HepG2 (cell line): ENCODE measurements around the gene DGKG. TPM values are rescaled to one million over a fixed set of nuclear protein-coding genes. Genes with fewer than 3 reads are reported as not detected.

Experiments
- DR1 ChIP-seq: sonication (generic); formaldehyde crosslinking; IDR thresholded peaks from 2 replicates; pipeline ENCODE4 v1.8.0; 2021; ENCODE audit warnings: mild to moderate bottlenecking, missing genetic modification reagents, inconsistent platforms
- KLF15 ChIP-seq: sonication (generic); formaldehyde crosslinking; IDR thresholded peaks from 2 replicates; pipeline ENCODE4 v1.8.1; 2023; ENCODE audit warnings: borderline replicate concordance, mild to moderate bottlenecking, inconsistent platforms, missing genetic modification reagents, mixed read lengths
- KLF6 ChIP-seq: IDR thresholded peaks from 2 replicates; pipeline ENCODE4 v1.8.0; 2016; ENCODE audit warnings: missing biosample characterization, missing genetic modification reagents
- SOX13 ChIP-seq, 3 experiments: fragments of 450-650 bp in 1 of 3; sonication (generic) in 1 of 3; formaldehyde crosslinking in 1 of 3; IDR thresholded peaks in 2 of 3; conservative IDR thresholded peaks in 1 of 3; 2 replicates each; pipeline versions ENCODE4 v1.5.0 to v1.6.1; 2016 to 2020; ENCODE audit warnings: antibody characterized with exemption in 1 of 3, mild to moderate bottlenecking in 1 of 3, missing compliant biosample characterization in 1 of 3, missing genetic modification reagents in 1 of 3, moderate library complexity in 1 of 3
- polyA plus RNA-seq, 8 experiments: library from polyadenylated mRNA; depleted of rRNA in 3 of 8; stranded (reverse) in 7 of 8; unstranded in 1 of 8; fragments of >200 nt; fragmentation: Illumina TruSeq in 4 of 8; extraction: Trizol in 4 of 8; gene quantifications; 2 replicates each; pipeline versions ENCODE4 v1.2.1 to v1.2.3, GENCODE V29; 2011 to 2016; ENCODE audit warnings: low read depth in 4 of 8, missing spikeins in 1 of 8, mixed read lengths in 1 of 8; ENCODE audit not compliant: insufficient read depth in 1 of 8
- total RNA-seq, 5 experiments: library from RNA; depleted of rRNA; stranded (reverse); fragments of >200 nt; fragmentation: Illumina TruSeq; extraction: Trizol; gene quantifications; 2 replicates each; pipeline ENCODE4 v1.2.3, GENCODE V29; 2016; ENCODE audit warnings: low read depth in 1 of 5
- TF ChIP-seq, protein P1 (sequence below): sonication (generic); IDR thresholded peaks from 2 replicates; pipeline ENCODE4 v1.6.1; 2016; ENCODE audit warnings: low read depth, borderline replicate concordance
- TF ChIP-seq, protein P2 (sequence below): sonication (generic); formaldehyde crosslinking; IDR thresholded peaks from 2 replicates; pipeline ENCODE4 v1.4.0; 2020; ENCODE audit warnings: mild to moderate bottlenecking, missing genetic modification reagents, borderline replicate concordance
- TF ChIP-seq, protein P3 (sequence below): sonication (generic); formaldehyde crosslinking; IDR thresholded peaks from 2 replicates; pipeline ENCODE4 v1.4.0; 2020; ENCODE audit warnings: missing genetic modification reagents

Gene DGKG
- total and polyA plus RNA-seq, 2 of the 13 experiments (the other 11 are each of a cell fraction or from before 2014, with no cell fraction given): 3.8 to 6.2 TPM

- TF ChIP-seq, protein P1, sequence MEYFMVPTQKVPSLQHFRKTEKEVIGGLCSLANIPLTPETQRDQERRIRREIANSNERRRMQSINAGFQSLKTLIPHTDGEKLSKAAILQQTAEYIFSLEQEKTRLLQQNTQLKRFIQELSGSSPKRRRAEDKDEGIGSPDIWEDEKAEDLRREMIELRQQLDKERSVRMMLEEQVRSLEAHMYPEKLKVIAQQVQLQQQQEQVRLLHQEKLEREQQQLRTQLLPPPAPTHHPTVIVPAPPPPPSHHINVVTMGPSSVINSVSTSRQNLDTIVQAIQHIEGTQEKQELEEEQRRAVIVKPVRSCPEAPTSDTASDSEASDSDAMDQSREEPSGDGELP: no peak
- no peak for TF ChIP-seq KLF6 (CRISPR knock-in tag)
- no peak for TF ChIP-seq KLF15 (CRISPR knock-in tag)
- TF ChIP-seq, protein P2, sequence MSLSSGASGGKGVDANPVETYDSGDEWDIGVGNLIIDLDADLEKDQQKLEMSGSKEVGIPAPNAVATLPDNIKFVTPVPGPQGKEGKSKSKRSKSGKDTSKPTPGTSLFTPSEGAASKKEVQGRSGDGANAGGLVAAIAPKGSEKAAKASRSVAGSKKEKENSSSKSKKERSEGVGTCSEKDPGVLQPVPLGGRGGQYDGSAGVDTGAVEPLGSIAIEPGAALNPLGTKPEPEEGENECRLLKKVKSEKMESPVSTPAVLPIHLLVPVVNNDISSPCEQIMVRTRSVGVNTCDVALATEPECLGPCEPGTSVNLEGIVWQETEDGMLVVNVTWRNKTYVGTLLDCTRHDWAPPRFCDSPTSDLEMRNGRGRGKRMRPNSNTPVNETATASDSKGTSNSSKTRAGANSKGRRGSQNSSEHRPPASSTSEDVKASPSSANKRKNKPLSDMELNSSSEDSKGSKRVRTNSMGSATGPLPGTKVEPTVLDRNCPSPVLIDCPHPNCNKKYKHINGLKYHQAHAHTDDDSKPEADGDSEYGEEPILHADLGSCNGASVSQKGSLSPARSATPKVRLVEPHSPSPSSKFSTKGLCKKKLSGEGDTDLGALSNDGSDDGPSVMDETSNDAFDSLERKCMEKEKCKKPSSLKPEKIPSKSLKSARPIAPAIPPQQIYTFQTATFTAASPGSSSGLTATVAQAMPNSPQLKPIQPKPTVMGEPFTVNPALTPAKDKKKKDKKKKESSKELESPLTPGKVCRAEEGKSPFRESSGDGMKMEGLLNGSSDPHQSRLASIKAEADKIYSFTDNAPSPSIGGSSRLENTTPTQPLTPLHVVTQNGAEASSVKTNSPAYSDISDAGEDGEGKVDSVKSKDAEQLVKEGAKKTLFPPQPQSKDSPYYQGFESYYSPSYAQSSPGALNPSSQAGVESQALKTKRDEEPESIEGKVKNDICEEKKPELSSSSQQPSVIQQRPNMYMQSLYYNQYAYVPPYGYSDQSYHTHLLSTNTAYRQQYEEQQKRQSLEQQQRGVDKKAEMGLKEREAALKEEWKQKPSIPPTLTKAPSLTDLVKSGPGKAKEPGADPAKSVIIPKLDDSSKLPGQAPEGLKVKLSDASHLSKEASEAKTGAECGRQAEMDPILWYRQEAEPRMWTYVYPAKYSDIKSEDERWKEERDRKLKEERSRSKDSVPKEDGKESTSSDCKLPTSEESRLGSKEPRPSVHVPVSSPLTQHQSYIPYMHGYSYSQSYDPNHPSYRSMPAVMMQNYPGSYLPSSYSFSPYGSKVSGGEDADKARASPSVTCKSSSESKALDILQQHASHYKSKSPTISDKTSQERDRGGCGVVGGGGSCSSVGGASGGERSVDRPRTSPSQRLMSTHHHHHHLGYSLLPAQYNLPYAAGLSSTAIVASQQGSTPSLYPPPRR (CRISPR knock-in tag): no peak
- no peak for TF ChIP-seq DR1 (CRISPR knock-in tag)
- TF ChIP-seq, protein P3, sequence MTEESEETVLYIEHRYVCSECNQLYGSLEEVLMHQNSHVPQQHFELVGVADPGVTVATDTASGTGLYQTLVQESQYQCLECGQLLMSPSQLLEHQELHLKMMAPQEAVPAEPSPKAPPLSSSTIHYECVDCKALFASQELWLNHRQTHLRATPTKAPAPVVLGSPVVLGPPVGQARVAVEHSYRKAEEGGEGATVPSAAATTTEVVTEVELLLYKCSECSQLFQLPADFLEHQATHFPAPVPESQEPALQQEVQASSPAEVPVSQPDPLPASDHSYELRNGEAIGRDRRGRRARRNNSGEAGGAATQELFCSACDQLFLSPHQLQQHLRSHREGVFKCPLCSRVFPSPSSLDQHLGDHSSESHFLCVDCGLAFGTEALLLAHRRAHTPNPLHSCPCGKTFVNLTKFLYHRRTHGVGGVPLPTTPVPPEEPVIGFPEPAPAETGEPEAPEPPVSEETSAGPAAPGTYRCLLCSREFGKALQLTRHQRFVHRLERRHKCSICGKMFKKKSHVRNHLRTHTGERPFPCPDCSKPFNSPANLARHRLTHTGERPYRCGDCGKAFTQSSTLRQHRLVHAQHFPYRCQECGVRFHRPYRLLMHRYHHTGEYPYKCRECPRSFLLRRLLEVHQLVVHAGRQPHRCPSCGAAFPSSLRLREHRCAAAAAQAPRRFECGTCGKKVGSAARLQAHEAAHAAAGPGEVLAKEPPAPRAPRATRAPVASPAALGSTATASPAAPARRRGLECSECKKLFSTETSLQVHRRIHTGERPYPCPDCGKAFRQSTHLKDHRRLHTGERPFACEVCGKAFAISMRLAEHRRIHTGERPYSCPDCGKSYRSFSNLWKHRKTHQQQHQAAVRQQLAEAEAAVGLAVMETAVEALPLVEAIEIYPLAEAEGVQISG (CRISPR knock-in tag): no peak
- no peak for TF ChIP-seq SOX13 (IDR thresholded peaks at IDR 0.05)
- TF ChIP-seq SOX13 (CRISPR knock-in tag; conservative IDR thresholded peaks at IDR 0.05 in 1 of 2, IDR thresholded peaks at IDR 0.05 in 1 of 2): peak in 1 of 2 experiments; percentile 26; a peak in 1 of 4 replicates
- TF ChIP-seq, all 625 proteins: peak for 6
Observed at GRCh38 chr3:186381424-186382216, 19.6 kb upstream of the DGKG start (continued).
